HEK293 (cell line): ENCODE measurements around the gene PARD6B.
"Not testable (repeated sequence)": the region's sequence is repeated elsewhere in the genome, so short reads cannot be mapped to it uniquely, and the experiment has no call there.

Source experiments
- CTCF ChIA-PET: fragments of 350-600 bp; formaldehyde crosslinking; extraction: SDS; loops from one replicate; lab custom pipeline; 2021; ENCODE audit warnings: antibody characterized with exemption; lab: Yijun Ruan, JAX
- POLR2A ChIA-PET: fragments of 300-600 bp; formaldehyde crosslinking; extraction: SDS; loops from one replicate; lab custom pipeline; 2020; ENCODE audit warnings: antibody characterized with exemption, inconsistent platforms; lab: Yijun Ruan, JAX
- H3K27ac ChIP-seq: fragments of 200-500 bp; sonication (Bioruptor generic); 2 replicates; pipeline ENCODE4 v1.5.1; 2014; ENCODE audit warnings: low read depth, low read length, control low read depth, inconsistent platforms; ENCODE audit errors: extremely low read depth
- H3K36me3 ChIP-seq, 2 experiments: fragments of 200-500 bp in 1 of 2; sonication (Bioruptor generic) in 1 of 2; 1 replicate in 1 of 2; 2 replicates in 1 of 2; pipeline ENCODE4 v1.5.1; 2014 to 2017; ENCODE audit warnings: inconsistent platforms in 2 of 2, low read length in 2 of 2; ENCODE audit not compliant: control insufficient read depth in 2 of 2, insufficient read depth in 1 of 2
- H3K4me1 ChIP-seq: fragments of 200-500 bp; sonication (Bioruptor generic); 2 replicates; pipeline ENCODE4 v1.5.1; 2014; ENCODE audit warnings: mild to moderate bottlenecking, low read length, inconsistent platforms; ENCODE audit not compliant: control insufficient read depth, insufficient read depth
- H3K4me3 ChIP-seq: 2 replicates; pipeline ENCODE4 v1.5.1; 2011; ENCODE audit warnings: low read depth, mild to moderate bottlenecking, control low read depth, low read length, moderate library complexity
- H3K9me3 ChIP-seq: fragments of 200-500 bp; sonication (Bioruptor generic); 2 replicates; pipeline ENCODE4 v1.5.1; 2014; ENCODE audit warnings: low read depth, low read length, inconsistent platforms; ENCODE audit not compliant: control insufficient read depth, insufficient read depth
- FEZF1 ChIP-seq: fragments of 450-650 bp; formaldehyde crosslinking; IDR thresholded peaks from 2 replicates; pipeline ENCODE4 v1.5.1; 2016; ENCODE audit warnings: missing biosample characterization, missing genetic modification characterization
- KLF16 ChIP-seq: fragments of 450-650 bp; formaldehyde crosslinking; IDR thresholded peaks from 2 replicates; pipeline ENCODE4 v1.5.1; 2017; ENCODE audit warnings: missing biosample characterization, missing genetic modification characterization
- OSR2 ChIP-seq: fragments of 450-650 bp; formaldehyde crosslinking; IDR thresholded peaks from 2 replicates; pipeline ENCODE4 v1.5.1; 2016; ENCODE audit warnings: missing biosample characterization, missing genetic modification characterization
- OVOL3 ChIP-seq: fragments of 450-650 bp; formaldehyde crosslinking; IDR thresholded peaks from 2 replicates; pipeline ENCODE4 v1.5.1; 2016; ENCODE audit warnings: missing biosample characterization, missing genetic modification characterization
- PRDM6 ChIP-seq: fragments of 450-650 bp; formaldehyde crosslinking; IDR thresholded peaks from 2 replicates; pipeline ENCODE4 v1.5.1; 2017; ENCODE audit warnings: missing biosample characterization, missing genetic modification characterization
- SP7 ChIP-seq: fragments of 450-650 bp; formaldehyde crosslinking; IDR thresholded peaks from 2 replicates; pipeline ENCODE4 v1.5.1; 2016; ENCODE audit warnings: missing biosample characterization, missing genetic modification characterization
- TRIM28 ChIP-seq: IDR thresholded peaks from 2 replicates; pipeline ENCODE4 v1.6.1; 2011; ENCODE audit warnings: low read length, control low read depth, borderline replicate concordance
- ZBTB20 ChIP-seq: fragments of 450-650 bp; formaldehyde crosslinking; IDR thresholded peaks from 2 replicates; pipeline ENCODE4 v1.5.1; 2016; ENCODE audit warnings: missing biosample characterization, missing genetic modification characterization
- ZBTB48 ChIP-seq: fragments of 450-650 bp; formaldehyde crosslinking; IDR thresholded peaks from 2 replicates; pipeline ENCODE4 v1.5.1; 2016; ENCODE audit warnings: missing biosample characterization, missing genetic modification characterization
- ZEB2 ChIP-seq: fragments of 450-650 bp; formaldehyde crosslinking; IDR thresholded peaks from 2 replicates; pipeline ENCODE4 v1.5.1; 2016; ENCODE audit warnings: missing biosample characterization, missing genetic modification characterization
- ZFP37 ChIP-seq: fragments of 450-650 bp; formaldehyde crosslinking; IDR thresholded peaks from 2 replicates; pipeline ENCODE4 v1.5.1; 2016; ENCODE audit warnings: missing biosample characterization, missing genetic modification characterization
- ZNF10 ChIP-seq: fragments of 450-650 bp; formaldehyde crosslinking; IDR thresholded peaks from 2 replicates; pipeline ENCODE4 v1.5.1; 2017; ENCODE audit warnings: missing biosample characterization, missing genetic modification characterization
- ZNF112 ChIP-seq: fragments of 450-650 bp; formaldehyde crosslinking; IDR thresholded peaks from 2 replicates; pipeline ENCODE4 v1.5.0; 2017; ENCODE audit warnings: missing biosample characterization, missing genetic modification characterization
- ZNF121 ChIP-seq: fragments of 450-650 bp; formaldehyde crosslinking; IDR thresholded peaks from 2 replicates; pipeline ENCODE4 v1.5.1; 2016; ENCODE audit warnings: missing biosample characterization, missing genetic modification characterization
- ZNF146 ChIP-seq: fragments of 450-650 bp; formaldehyde crosslinking; IDR thresholded peaks from 2 replicates; pipeline ENCODE4 v1.5.1; 2016; ENCODE audit warnings: missing biosample characterization, missing genetic modification characterization
- ZNF324 ChIP-seq: fragments of 450-650 bp; formaldehyde crosslinking; IDR thresholded peaks from 2 replicates; pipeline ENCODE4 v1.5.1; 2016; ENCODE audit warnings: missing biosample characterization, missing genetic modification characterization
- ZNF335 ChIP-seq: fragments of 450-650 bp; formaldehyde crosslinking; conservative IDR thresholded peaks from 2 replicates; pipeline ENCODE4 v1.5.1; 2016; ENCODE audit warnings: missing biosample characterization, missing genetic modification characterization
- ZNF362 ChIP-seq: fragments of 450-650 bp; formaldehyde crosslinking; IDR thresholded peaks from 2 replicates; pipeline ENCODE4 v1.5.1; 2016; ENCODE audit warnings: missing biosample characterization, missing genetic modification characterization
- ZNF394 ChIP-seq: fragments of 450-650 bp; formaldehyde crosslinking; IDR thresholded peaks from 2 replicates; pipeline ENCODE4 v1.5.1; 2016; ENCODE audit warnings: missing biosample characterization, missing genetic modification characterization, mild to moderate bottlenecking, moderate library complexity, borderline replicate concordance
- ZNF426 ChIP-seq: fragments of 450-650 bp; formaldehyde crosslinking; IDR thresholded peaks from 2 replicates; pipeline ENCODE4 v1.5.1; 2017; ENCODE audit warnings: missing biosample characterization, missing genetic modification characterization, mild to moderate bottlenecking, inconsistent platforms, moderate library complexity
- ZNF510 ChIP-seq: fragments of 450-650 bp; formaldehyde crosslinking; IDR thresholded peaks from 2 replicates; pipeline ENCODE4 v1.5.1; 2018; ENCODE audit warnings: mild to moderate bottlenecking, missing genetic modification characterization, missing biosample characterization; ENCODE audit not compliant: insufficient replicate concordance
- ZNF529 ChIP-seq: fragments of 450-650 bp; formaldehyde crosslinking; IDR thresholded peaks from 2 replicates; pipeline ENCODE4 v1.5.1; 2017; ENCODE audit warnings: missing genetic modification characterization, missing biosample characterization; ENCODE audit not compliant: insufficient replicate concordance
- ZNF555 ChIP-seq: fragments of 450-650 bp; formaldehyde crosslinking; conservative IDR thresholded peaks from 2 replicates; pipeline ENCODE4 v1.5.1; 2017; ENCODE audit warnings: missing biosample characterization, mild to moderate bottlenecking, missing genetic modification characterization, inconsistent platforms
- ZNF654 ChIP-seq: fragments of 450-650 bp; formaldehyde crosslinking; IDR thresholded peaks from 2 replicates; pipeline ENCODE4 v1.5.1; 2016; ENCODE audit warnings: low read depth, missing biosample characterization, missing genetic modification characterization
- ZNF677 ChIP-seq: fragments of 450-650 bp; IDR thresholded peaks from 2 replicates; pipeline ENCODE4 v1.5.0; 2018; ENCODE audit warnings: missing biosample characterization, mild to moderate bottlenecking, missing genetic modification characterization, moderate library complexity
- ZNF785 ChIP-seq: fragments of 450-650 bp; formaldehyde crosslinking; IDR thresholded peaks from 2 replicates; pipeline ENCODE4 v1.5.1; 2016; ENCODE audit warnings: missing biosample characterization, missing genetic modification characterization
- ZNF791 ChIP-seq: fragments of 450-650 bp; formaldehyde crosslinking; IDR thresholded peaks from 2 replicates; pipeline ENCODE4 v1.5.1; 2016; ENCODE audit warnings: missing biosample characterization, missing genetic modification characterization
- ZNF837 ChIP-seq: fragments of 450-650 bp; formaldehyde crosslinking; IDR thresholded peaks from 2 replicates; pipeline ENCODE4 v1.5.1; 2016; ENCODE audit warnings: missing biosample characterization, missing genetic modification characterization
- ZXDB ChIP-seq: fragments of 450-650 bp; formaldehyde crosslinking; IDR thresholded peaks from 2 replicates; pipeline ENCODE4 v1.5.1; 2016; ENCODE audit warnings: missing biosample characterization, missing genetic modification characterization

The PARD6B gene

GRCh38 chr20:50792708-50793574 lies 61.6 kb downstream of the PARD6B start:
- Histone ChIP-seq H3K9me3 (no peaks in the 10 kb centered on the region), H3K27ac (no peak overlapping the region), H3K36me3 (no peaks in the 10 kb centered on the region), H3K4me3 (no peak overlapping the region), H3K4me1 (peaks cover 2% of the 10 kb centered on the region; the same call in 1 of the 2 replicates)
- ChIA-PET CTCF (interaction anchor here (0.6 to 4.8 kb wide), 20 partner anchors 10 to 500 kb away, joined by 3 to 36 read pairs (median 4); partner anchors contain the start of gene ADNP), POLR2A (interaction anchor here (0.6 to 0.7 kb wide), 3 partner anchors 128 to 185 kb away, joined by 4 to 5 read pairs (median 4); no protein-coding TSS in a partner anchor)
- TF ChIP-seq KLF16 (tag by site-specific recombination) = no peak
- no peak for TF ChIP-seq OVOL3 (tag by site-specific recombination)
- no peak for TF ChIP-seq ZNF146 (tag by site-specific recombination)
- TF ChIP-seq ZNF837 = no peak
- no peak for TF ChIP-seq ZNF785
- TF ChIP-seq FEZF1 (tag by site-specific recombination) = no peak
- no peak for TF ChIP-seq ZNF324
- TF ChIP-seq ZXDB (tag by site-specific recombination) = no peak
- no peak for TF ChIP-seq ZNF121
- no peak for TF ChIP-seq TRIM28
- TF ChIP-seq ZNF10 (tag by site-specific recombination) = no peak
- TF ChIP-seq PRDM6 = no peak

GRCh38 chr20:50793575-50794016 lies 62.2 kb downstream of the PARD6B start:
- not testable (repeated sequence) for H3K27ac ChIP-seq, H3K4me3 ChIP-seq, H3K36me3 ChIP-seq, H3K4me1 ChIP-seq, H3K9me3 ChIP-seq
- peak; percentile 64; the same call in 1 of the 2 replicates for TF ChIP-seq OSR2 (tag by site-specific recombination)
- TF ChIP-seq ZNF335 (tag by site-specific recombination) = peak; percentile 42; the same call in 1 of the 2 replicates
- 0 out of 2 replicates have a peak, but pooled peaks have one; percentile 60 for TF ChIP-seq ZNF362 (tag by site-specific recombination)
- peak; percentile 69 for TF ChIP-seq ZEB2 (tag by site-specific recombination)
- TF ChIP-seq ZNF654 = peak; percentile 6; the same call in 1 of the 2 replicates
- CTCF ChIA-PET = interaction anchor here (0.6 to 2.5 kb wide), 21 partner anchors 9 to 538 kb away, joined by 3 to 14 read pairs (median 4); partner anchors contain the start of gene ADNP
- POLR2A ChIA-PET = interaction anchor here (0.6 to 0.7 kb wide), 3 partner anchors 129 to 184 kb away, joined by 4 to 5 read pairs (median 4); no protein-coding TSS in a partner anchor

- no peaks in the 10 kb centered on the region for H3K36me3 ChIP-seq
- no peak overlapping the region for H3K27ac ChIP-seq
- peaks cover 4% of the 10 kb centered on the region; the same call in 1 of the 2 replicates for H3K4me1 ChIP-seq
- H3K9me3 ChIP-seq = no peaks in the 10 kb centered on the region
- ChIA-PET CTCF (interaction anchor here (0.5 to 3.3 kb wide), 60 partner anchors 8 to 1284 kb away, joined by 3 to 21 read pairs (median 4); partner anchors contain the start of gene ADNP), POLR2A (interaction anchor here (0.6 to 1.4 kb wide), 5 partner anchors 9 to 201 kb away, joined by 3 to 17 read pairs (median 4); partner anchors contain the start of genes ADNP, DPM1 and MOCS3)
- H3K4me3 ChIP-seq = no peak overlapping the region
- peak; percentile 42 for TF ChIP-seq ZNF654
- no peak for TF ChIP-seq ZNF555 (tag by site-specific recombination)
- TF ChIP-seq ZNF677 (tag by site-specific recombination) = no peak
- no peak for TF ChIP-seq ZBTB48 (tag by site-specific recombination)
- no peak for TF ChIP-seq ZNF529 (tag by site-specific recombination)
- TF ChIP-seq ZNF121 = no peak
- TF ChIP-seq ZBTB20 (tag by site-specific recombination) = peak; percentile 11; the same call in 1 of the 2 replicates
- TF ChIP-seq SP7 (tag by site-specific recombination) = no peak
- TF ChIP-seq ZNF510 (tag by site-specific recombination) = no peak
- TF ChIP-seq ZNF394 (tag by site-specific recombination) = no peak
- no peak for TF ChIP-seq ZNF112 (tag by site-specific recombination)
- no peak for TF ChIP-seq ZNF791
- TF ChIP-seq ZFP37 = no peak
- TF ChIP-seq ZNF426 (tag by site-specific recombination) = no peak
Observed at GRCh38 chr20:50794181-50794845, 62.9 kb downstream of the PARD6B start.
